GM18520 (cell line): ENCODE measurements around the gene TBC1D3G.
"Not testable (repeated sequence)": the region's sequence is repeated elsewhere in the genome, so short reads cannot be mapped to it uniquely, and the experiment has no call there.

Experiments used
- ATAC-seq: cut with Tn5 transposase; IDR thresholded peaks from one replicate; pipeline ENCODE4 v1.9.1; 2021; ENCODE audit not compliant: unreplicated experiment

The TBC1D3G gene

GRCh38 chr17:36323584-36323983 is at the start of gene TBC1D3G:
Gene TBC1D3G, plus strand, starts transcription at chr17:36323884. Its CDS starts 1,528 bp downstream, at chr17:36325412.
- not testable (repeated sequence) for ATAC-seq

- not testable (repeated sequence) for ATAC-seq
Observed at GRCh38 chr17:36283256-36283655, 40.4 kb upstream of the TBC1D3G start.

DNA sequence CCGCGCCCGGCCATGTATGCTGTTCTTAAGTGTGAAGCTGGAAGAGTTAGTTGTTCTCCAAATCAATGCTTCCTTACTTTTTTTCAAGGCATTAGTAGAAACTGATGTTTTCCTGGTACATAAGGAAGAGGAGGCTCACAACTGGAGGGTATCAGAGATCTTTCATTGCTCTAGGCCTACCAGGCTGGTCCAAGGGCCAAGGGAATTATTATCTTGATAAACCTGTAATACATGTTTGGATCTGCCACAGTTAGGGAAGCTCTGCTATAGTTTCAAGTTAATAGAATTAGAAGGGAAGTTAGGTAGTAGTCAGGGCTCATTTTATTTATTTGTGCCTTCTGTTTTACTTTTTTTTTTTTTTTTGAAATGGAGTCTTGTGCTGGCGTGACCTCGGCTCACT is 39.5 kb upstream of the TBC1D3G start:
- not testable (repeated sequence) for ATAC-seq

- ATAC-seq: not testable (repeated sequence)
Observed at GRCh38 chr17:36289965-36290612, 33.6 kb upstream of the TBC1D3G start.

- ATAC-seq: not testable (repeated sequence)
Observed at GRCh38 chr17:36295161-36295560, 28.5 kb upstream of the TBC1D3G start.

DNA sequence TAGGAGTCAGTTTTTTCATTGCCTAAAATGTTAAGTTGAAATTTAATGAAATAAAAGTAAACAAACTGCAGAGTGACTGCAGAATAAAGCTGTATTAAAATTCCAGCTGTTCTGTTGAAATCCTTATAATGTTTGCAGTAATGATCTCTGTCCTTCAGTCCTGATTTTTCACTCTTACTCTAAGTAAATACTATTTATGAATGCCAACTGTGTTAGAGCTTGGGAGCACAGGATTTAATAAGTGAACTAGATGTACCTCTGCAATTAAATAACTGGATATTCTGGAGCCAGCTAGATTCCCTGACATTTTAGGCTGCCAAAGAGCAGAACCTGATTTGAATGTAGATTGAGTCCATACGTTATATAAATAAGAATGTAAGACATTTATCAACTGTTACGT is 7.9 kb upstream of the TBC1D3G start:
- ATAC-seq: not testable (repeated sequence)

- ATAC-seq: not testable (repeated sequence)
Observed at GRCh38 chr17:36362496-36362895, 38.8 kb downstream of the TBC1D3G start.

GRCh38 chr17:36375938-36376337 is 52.3 kb downstream of the TBC1D3G start:
- ATAC-seq: not testable (repeated sequence)
